ENCODE results near the gene IFNA6.

IFNA6 gene

DNA sequence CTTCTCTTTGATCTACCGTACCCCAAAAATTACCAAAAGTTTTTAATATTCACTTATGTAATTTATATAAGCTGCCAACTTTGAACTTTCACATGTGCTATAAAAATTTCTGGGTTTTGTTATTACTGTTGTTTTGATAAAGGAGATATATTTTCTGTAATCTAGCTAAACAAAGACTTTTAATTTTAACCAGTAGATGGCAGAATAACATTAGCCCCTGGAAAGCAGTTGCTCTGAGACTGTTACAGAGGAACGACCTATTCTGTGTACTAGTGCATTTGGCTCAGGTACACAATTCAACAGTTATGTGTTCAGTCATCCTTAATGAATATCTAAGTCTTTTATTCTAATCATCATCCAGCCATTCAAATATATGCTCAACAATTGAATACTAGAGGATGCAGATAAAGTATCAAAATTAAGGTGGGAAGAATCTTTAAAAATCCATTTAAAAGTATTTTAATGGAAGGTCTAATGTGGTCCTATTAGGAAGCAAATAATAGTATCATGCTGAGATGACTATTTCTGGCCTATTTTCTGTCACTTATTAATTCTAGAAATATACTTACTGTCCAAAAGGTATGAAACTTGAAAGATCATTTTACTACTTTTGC is 24.1 kb downstream of the IFNA6 start:
- peak in 3 of 6 experiments; percentile 41 to 64 (median 59) for DNase-seq

DNA sequence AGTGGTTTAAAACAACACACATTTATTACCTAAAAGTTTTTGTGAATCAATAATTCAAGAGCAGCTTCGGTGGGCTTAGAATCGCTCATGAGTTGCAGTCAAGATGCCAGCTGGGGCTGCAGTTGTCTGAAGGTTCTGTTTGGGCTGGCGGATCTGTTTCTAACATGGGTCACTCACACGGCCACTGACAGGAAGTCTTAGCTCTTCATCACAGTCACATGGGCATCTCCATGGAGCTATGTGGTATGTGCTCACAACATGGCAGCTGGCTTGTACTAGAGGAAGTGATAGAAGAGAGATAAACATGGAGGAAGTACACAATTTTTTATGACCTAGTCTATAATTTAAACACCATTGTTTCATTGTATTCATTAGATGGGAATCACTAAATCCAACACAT is 26.6 kb downstream of the IFNA6 start:
- DNase-seq: no peak

DNA sequence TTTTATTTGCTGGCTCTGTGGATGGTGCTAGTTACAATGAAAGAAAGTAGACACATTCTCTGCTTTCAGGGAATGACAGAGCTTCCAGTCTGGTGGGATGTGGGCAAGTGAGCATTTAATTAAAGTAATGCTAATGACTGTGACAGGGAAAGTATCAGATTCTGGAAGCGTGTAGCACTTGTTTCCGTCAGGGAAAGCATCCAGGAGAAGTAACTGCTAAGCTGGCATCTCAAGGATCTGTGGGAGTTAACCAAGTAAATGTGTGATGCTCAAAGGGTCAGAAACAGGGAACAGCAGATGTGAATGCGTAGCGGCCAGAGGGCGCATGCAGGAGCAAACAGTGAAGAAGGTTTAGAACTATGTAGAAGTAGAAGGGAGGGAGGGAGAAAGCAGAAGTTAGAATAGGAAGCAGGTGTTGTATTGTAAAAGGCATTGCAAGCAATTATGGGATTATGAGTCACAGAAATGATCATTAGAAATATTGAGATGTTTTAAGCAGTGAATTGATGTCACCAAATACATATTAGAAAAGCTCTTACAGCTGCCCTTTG is 27.7 kb downstream of the IFNA6 start:
- no peak for DNase-seq

DNA sequence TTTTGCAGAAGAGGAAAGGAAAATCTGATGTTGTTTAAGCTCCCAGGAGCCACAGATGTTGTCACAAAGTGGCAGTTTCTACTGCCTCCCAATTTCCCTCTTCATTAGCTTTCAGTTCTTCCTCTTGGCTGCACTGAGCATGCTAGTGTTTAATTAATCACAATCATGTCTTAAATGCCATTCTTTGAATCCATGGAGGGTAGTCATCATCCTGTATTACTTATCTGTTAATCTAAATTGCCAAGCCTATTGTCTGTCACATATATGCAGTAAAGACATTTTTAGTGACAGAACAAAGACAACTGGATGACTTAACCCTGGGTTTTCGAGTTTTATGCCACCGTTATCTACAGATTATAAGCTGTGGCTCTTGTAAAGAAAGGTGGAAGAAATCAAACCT is 30.2 kb downstream of the IFNA6 start:
- no peak for DNase-seq

DNA sequence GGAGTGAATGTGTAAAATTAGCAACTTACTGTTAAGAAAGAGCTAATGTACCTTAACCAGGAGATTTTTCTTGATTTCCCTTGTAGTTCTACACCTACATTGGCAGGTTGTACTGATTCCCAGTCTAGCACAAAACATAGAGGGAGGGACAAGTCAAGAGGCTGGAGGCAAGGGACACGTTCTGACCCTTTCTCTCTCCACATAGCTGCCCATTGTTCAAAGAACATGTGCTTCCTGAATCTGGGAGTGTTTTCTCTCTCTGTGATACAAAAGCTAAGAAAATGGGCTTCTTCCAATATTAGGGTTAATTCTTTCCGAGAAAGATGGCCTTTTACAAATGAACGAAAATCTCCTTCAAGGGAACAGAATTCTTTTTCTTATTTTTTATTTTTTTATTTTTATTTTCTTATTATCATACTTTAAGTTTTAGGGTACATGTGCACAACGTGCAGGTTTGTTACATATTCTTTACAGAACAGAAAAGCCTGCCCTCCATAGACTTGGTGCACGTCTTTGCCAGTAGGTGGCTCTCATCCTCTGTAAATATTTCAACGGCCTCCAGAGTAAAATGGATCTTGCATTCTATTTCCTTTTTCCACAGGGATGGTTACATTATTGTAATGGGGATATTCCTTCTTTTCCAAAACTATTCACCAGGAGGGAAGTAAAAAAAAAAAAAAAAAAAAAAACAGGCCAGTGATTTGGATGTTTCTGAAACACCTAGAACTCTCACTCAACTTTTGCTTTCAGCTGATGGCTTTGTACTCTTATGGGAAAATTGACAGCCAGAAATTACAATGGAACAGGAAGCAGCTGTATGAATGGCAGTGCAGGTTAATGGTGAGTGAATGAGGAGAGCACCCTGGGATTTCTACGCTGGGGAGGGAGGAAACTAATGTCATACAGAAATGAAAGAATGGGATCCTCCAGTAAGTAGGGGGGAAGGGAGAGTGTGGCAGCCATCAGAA is 32.4 kb downstream of the IFNA6 start:
- DNase-seq: peak in 2 of 6 experiments; percentile 36 to 42

DNA sequence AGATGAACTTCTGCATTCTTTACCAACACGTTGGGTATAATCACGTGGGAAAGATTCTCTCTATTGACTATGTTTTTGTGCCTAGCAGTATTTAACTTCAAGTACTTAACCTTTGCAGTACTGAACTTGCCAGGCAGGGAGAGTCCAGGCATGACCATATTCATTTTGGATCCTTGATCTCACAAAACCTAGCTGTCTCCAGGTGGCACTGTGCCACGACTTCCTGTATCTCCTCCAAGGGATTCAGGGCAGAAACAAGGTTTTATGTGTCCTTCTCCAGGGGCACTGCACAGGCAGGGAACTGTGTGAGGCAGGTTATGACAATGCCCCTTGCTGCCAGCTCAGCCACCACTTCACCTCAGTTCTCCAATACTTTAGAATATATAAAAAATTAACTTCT is 33.8 kb downstream of the IFNA6 start:
- DNase-seq: no peak

DNA sequence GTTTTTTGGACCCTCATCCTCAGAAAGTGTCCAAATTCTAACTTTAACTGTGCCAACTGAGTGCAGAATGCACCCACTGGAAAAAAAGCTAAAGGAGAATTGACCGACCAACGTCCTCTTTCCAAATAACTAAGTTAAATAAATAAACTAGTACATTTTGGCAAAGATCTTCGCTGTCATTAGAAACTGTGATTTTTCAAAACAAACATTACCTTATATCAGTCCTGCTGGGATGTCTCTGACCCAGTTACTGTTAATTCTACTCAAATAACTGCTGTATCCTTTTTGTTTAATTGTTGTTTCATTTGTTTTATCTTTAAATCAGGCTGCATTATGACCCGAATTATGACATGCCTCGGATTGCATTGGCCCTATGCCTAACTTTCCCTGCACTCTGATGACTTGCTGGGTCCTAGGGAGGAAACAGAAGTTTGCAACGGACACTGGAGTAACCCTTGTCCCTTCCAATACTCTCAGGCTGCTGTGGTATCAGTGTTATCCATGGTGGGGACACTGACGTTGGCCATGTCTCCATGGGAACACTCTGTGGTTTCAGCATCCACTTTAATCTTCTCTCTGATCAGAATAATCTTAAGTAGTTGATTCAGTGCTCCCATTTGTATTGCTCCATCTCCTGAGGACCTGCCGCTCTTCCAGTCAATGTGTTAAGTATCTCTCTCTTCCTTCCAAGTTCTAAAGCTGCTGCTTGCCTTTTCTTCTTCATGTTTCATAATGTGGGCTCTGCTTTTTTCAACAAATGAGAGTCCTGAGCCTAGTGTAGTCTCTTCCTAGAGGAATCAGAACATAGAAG is 34.5 kb downstream of the IFNA6 start:
- DNase-seq: no peak

DNA sequence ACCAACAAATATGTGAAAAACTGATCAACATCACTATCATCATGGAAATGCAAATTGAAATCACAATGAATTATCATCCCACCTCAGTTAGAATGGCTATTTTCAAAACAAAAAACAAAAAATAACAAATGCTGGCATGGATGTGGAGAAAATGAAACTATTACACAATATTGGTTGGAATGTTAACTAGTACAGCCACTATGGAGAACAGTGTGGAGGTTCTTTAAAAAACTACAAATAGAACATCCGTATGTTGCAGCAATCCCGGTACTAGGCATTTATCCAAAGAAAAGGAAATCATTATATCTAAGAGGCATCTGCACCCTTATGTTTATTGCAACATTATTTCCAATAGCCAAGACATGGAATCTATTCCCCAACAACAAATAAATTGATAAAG is 36.5 kb downstream of the IFNA6 start:
- DNase-seq: no peak

DNA sequence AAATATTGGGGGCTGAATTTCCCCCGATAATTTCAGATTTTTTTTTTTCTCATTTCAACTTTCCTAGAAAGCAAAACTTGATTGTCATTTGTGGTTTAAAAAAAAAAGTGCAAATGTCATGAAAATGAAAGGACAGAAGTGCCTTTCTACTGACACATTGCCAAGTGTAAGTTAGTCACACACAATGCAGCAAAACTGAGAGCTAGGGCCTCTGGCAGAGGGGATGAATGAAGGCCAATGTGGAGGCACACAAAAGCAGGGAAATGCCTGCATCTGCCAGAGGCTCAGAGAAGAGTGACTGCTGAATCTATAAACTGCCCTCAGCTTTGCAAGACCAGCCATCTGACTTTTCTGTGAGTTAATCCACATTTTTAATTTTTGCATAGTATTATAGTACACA is 38.8 kb downstream of the IFNA6 start:
- DNase-seq: no peak

DNA sequence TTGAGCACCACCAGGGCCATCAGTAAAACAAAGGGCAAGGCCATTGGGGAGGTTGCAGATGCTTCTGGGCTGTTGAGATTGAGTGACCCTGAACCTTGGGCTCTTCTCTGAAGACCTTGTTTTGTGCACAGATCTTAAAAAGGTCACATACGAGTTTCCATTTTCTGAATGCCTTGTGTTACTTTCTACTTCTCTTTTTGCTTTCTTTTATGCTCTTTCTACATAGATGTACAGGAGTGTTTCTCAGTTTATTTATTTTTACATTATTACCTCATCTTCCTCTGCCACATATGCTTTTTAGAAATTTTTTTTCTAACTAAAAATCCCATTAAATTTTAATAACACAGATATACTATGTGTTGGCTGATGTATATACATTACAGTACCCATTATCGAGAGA is 45.5 kb downstream of the IFNA6 start, which contains the start of gene IFNA5:
TSS of gene IFNA5 (minus strand) at position 101 of the 400 bp plus-strand sequence. CDS start at position 44, 57 bp downstream.
- no peak for DNase-seq

All from stimulated activated naive CD4-positive, alpha-beta T cell (primary cell).